ENCODE measurements around the gene GMDS.

- no peak for TF ChIP-seq POLR2AphosphoS5 (IDR thresholded peaks at IDR 0.05; ENCODE audit: insufficient read depth, low read depth, low read length)
- TF ChIP-seq POLR2A (IDR thresholded peaks at IDR 0.05; ENCODE audit: low read depth, low read length) = no peak
- no peak for TF ChIP-seq CTCF (IDR thresholded peaks at IDR 0.05; ENCODE audit: extremely low read depth in 1 of 2, insufficient read depth in 1 of 2, low read depth in 1 of 2, low read length in 2 of 2)
- TF ChIP-seq EZH2 (IDR thresholded peaks at IDR 0.05; ENCODE audit: borderline replicate concordance, low read depth, low read length, severe bottlenecking) = no peak
These were observed 622.3 kb downstream of the GMDS start for GRCh38 chr6:1622851-1623768.

Data from endothelial cell of umbilical vein (primary cell).